ENCODE measurements around the gene CECR2.

- TF ChIP-seq, protein P1, sequence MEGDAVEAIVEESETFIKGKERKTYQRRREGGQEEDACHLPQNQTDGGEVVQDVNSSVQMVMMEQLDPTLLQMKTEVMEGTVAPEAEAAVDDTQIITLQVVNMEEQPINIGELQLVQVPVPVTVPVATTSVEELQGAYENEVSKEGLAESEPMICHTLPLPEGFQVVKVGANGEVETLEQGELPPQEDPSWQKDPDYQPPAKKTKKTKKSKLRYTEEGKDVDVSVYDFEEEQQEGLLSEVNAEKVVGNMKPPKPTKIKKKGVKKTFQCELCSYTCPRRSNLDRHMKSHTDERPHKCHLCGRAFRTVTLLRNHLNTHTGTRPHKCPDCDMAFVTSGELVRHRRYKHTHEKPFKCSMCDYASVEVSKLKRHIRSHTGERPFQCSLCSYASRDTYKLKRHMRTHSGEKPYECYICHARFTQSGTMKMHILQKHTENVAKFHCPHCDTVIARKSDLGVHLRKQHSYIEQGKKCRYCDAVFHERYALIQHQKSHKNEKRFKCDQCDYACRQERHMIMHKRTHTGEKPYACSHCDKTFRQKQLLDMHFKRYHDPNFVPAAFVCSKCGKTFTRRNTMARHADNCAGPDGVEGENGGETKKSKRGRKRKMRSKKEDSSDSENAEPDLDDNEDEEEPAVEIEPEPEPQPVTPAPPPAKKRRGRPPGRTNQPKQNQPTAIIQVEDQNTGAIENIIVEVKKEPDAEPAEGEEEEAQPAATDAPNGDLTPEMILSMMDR (IDR thresholded peaks at IDR 0.05), result no peak
- TF ChIP-seq EZH2 (IDR thresholded peaks at IDR 0.05) (no peak), EZH2phosphoT487 (IDR thresholded peaks at IDR 0.05) (no peak)
These were observed 101.7 kb downstream of the CECR2 start for GRCh38 chr22:17470880-17471500.

Measured in neural progenitor cell (in vitro differentiated cells).